NOMO-1 treated with dmso at 0.1 percent for 144 hours (cell line): Measurements from ENCODE around the gene CADPS2.

Experiments used
- DNase-seq: peaks from one replicate; lab custom pipeline; 2025; ENCODE audit not compliant: unreplicated experiment; lab: John Stamatoyannopoulos, UW

The CADPS2 gene

DNA sequence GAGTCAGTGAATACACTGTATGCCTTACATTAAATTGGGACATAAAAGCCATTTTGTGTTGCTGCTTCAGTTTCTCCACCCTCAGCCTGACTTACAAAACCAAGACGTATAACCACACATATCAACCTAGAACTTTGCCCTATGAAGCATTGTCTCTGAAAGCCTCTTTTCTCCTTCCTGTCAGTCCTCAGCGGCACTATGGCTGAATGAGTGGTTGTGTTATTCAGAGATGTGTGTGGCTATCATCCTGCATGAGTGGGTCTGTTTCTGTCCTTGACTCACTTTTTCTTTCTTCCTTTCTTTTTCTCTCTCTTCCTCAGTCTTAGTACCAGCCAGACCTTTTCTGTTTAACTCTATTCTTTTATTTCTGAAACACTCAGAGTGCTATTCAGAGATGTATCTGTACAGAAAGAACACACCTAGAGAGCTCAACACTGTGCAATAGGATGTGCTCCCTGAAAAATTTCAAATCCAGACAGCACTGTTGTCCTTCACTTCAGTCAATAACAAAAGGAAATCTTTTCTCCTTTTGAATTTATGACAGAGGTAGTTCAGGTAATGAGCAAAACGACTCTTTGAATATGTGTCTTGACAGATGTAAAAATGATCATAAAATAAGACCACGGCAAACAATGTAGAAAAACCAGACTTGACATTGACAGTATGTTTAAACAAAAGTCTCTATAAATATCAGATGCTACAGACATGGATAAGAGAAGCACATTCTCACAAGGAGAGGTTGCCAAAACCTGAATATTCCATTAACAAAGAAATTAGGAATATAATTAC lies 418.4 kb downstream of the CADPS2 start:
- DNase-seq, result no peak

- no peak for DNase-seq
These were observed 421.0 kb downstream of the CADPS2 start for GRCh38 chr7:122465296-122465695.

DNA sequence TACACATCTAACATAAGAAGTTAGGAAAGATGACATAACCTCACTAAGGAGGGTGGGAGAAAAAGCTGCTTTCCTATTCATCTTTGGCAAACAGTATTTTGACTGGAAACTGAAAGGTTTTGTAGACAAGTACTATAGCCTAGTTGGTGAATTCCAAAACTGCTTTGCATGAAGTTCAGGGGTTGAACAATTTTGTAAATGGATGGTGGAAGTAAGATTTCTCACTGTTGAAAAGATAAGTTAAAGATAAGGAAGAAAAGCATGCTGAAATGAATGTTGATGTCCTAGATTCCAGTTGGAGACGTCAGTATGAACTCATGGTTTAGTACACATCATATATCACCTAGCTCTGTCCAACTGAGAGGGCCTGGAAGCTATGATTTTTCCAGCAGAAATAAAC lies 422.6 kb downstream of the CADPS2 start:
- DNase-seq, result no peak

DNA sequence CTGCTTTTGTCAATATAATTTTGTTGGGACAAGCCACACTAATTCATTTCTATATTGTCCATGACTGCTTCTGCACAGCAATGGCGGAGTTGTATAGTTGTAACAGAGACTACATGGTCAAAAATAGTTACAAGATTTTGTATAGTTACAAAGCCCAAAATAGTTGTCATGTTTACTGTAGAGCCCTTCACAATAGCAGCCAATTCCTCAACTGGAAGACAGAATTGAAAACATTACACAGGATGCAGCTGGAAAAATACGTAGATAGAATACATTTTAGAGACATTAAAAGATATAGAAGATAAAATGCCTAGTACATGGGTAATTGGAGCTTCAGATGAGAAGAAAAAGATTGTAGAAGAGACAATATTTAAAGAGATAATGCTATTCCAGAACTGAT lies 425.3 kb downstream of the CADPS2 start:
- DNase-seq, result no peak

GRCh38 chr7:122457969-122458368 lies 428.3 kb downstream of the CADPS2 start:
- no peak for DNase-seq

GRCh38 chr7:122457325-122457724 lies 428.9 kb downstream of the CADPS2 start:
- no peak for DNase-seq

DNA sequence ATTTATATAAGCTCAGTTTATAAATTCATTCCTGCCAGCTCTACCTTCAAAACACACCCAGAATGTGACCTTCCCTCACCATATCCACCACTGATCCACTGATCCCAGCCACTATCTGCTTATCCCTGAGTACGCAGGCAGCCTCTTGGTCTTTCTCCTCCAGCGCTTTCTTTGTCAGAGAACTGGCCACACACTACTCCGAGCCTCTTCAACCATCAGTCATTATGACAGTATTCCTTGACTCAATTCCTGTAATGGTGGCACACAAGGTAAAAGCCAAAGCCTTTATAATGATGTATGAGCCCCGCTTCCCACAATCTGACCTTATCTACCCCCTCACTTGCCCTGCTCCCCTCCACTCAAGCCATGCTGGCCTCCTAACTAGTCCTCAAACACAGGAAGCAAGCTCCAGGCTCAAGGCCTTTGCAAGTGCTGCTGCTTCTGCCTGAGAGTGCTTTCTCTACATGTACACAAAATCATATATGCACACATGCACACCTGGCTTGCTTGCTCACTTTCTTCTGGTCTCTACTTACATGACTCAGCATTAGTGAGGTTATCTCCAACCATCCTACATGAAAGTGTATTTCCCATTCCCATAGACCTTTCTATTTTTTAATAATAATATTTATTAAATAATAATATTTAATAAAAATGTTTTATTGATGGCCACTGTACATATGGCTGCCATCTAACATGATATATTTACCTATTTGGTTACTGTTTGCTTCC lies 431.3 kb downstream of the CADPS2 start:
- DNase-seq, result no peak

- DNase-seq, result no peak
These were observed 432.8 kb downstream of the CADPS2 start for GRCh38 chr7:122453432-122453831.

GRCh38 chr7:122448893-122449589 lies 437.2 kb downstream of the CADPS2 start:
- DNase-seq, result no peak

- no peak for DNase-seq
These were observed 443.3 kb downstream of the CADPS2 start for GRCh38 chr7:122442929-122443328.

GRCh38 chr7:122438492-122438891 lies 447.8 kb downstream of the CADPS2 start:
- no peak for DNase-seq

- DNase-seq, result no peak
These were observed 448.3 kb downstream of the CADPS2 start for GRCh38 chr7:122438006-122438405.

DNA sequence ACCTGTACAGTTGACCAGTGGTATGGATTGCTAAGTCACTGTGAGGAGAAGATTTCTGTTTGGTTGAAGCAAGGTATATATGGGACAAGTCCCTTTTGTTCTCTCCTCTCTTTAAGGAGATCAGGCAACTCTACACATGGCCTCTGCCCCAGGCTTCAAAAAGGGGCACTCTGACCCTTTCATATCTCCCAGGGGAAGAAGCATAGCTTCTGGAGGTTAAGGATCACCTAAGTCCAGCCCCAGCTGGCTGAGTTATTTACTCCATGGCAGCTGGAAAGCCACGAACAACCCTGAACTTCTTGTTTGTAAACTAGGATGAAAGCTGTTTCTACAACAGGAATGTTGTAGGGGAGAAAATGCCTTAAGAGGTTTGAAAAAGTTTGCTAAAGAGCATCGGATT lies 452.5 kb downstream of the CADPS2 start:
- no peak for DNase-seq

- DNase-seq, result no peak
These were observed 455.6 kb downstream of the CADPS2 start for GRCh38 chr7:122430710-122431109.

GRCh38 chr7:122429926-122430325 lies 456.3 kb downstream of the CADPS2 start:
- no peak for DNase-seq

GRCh38 chr7:122425731-122426130 lies 460.5 kb downstream of the CADPS2 start:
- DNase-seq, result no peak

DNA sequence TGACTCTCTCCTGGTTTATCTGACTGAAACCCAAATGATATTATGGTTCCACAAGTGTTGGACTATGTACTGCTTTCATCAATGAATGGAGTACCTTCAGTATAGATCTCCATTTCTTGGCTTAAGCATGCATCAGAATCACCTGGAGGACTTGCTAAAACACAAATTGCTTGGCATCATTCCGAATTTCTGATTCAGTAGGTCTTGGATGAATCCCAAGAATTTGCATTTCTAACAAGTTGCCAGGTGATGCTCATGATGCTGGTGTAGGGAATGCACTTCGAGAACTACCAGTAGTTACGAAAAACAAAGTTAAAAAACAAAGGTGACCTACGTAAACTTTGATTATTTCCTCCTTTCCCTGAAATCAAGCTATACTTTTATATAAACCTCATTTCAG lies 462.7 kb downstream of the CADPS2 start:
- no peak for DNase-seq

GRCh38 chr7:122416336-122416735 lies 469.9 kb downstream of the CADPS2 start:
- DNase-seq, result no peak

DNA sequence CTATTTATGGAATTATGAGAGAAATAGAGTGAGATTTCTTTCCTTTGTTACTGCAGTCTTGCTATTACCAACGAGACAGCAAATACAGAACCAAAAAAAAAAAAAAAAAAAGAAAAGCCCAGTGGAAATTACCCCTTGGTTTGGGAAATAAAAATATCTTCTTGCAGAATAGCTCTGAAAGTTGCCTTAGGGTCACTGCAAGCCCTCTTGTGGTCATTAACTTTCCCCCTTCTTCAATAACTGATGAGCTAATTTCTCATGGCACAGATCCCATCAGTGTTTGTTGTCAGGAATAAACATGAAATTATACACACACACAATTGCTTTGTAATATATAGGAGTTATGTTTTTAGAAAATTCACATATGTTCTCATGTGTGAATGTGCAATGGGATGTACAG lies 470.8 kb downstream of the CADPS2 start:
- DNase-seq, result no peak

GRCh38 chr7:122413339-122413738 lies 472.9 kb downstream of the CADPS2 start:
- DNase-seq, result no peak

DNA sequence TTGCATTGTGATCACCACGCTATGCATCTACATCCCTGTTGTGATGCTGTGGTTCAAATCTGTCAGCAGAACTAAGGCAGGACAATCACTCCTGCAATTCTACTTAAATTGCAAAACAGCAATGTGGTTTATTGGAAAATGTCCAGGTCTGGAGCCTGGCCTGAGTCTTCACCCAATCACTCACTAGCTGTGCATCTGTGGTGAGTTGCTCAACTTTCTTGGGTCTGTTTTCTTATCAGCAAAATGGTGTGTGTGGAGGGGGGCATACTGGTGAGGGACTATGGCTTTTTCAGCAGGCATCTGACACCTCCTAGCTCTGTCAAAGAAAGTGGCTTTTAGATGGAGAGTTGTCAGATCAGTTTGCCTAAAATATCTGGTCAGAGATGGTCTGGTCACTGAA lies 473.4 kb downstream of the CADPS2 start:
- no peak for DNase-seq

- DNase-seq, result no peak
These were observed 473.8 kb downstream of the CADPS2 start for GRCh38 chr7:122412441-122412840.
